DMS 273 treated with DMSO at 0.1 percent for 48 hours (cell line): ENCODE results near the gene ASAP2.

Experiments
- DNase-seq: peaks from one replicate; lab custom pipeline; 2025; lab: John Stamatoyannopoulos, UW

ASAP2 gene

GRCh38 chr2:9205963-9206948 lies at the start of gene ASAP2:
TSS of gene ASAP2 (plus strand) at chr2:9206812. CDS start at chr2:9207105, 293 bp downstream.
- DNase-seq, result peak; percentile 32

DNA sequence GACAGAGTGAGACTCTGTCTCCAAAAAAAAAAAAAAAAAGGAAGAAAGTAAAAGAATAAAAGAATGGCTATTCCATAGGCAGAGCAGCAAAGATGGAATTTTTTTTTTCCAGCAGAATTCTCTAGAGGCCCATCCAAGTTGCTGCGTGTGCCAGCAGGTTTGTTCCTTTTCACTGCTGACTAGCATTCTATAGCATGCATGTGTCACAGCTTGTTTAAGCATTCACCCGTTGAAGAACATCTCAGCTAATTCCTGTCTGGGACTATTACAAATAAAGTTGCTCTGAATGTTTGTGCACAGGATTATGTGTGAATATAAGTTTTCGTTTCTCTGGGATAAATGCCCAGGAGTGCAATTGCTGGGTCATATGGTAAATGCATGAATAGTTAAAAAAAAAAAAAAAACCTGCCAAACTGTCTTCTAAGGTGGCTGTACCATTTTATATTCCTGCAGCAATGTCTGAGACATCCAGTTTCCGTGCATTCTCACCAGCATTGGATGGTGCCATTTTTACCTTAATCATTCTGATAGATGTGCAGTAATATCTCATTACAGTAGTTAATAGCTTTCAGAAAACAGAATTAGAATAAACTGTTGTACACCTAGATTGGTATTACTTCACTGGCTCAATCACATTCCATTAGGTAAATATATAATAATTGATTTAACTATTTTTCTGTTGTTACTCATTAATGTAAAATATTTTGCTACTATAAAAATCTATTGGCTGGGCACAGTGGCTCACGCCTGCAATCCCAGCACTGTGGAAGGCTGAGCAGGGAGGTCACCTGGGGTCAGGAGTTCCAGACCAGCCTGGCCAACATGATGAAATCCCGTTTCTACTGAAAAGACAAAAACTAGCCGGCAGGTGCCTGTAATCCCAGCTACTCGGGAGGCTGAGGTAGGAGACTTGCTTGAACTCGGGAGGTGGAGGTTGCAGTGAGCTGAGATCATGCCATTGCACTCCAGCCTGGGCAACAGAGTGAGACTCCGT lies 47.5 kb upstream of the ASAP2 start:
- DNase-seq, result no peak

GRCh38 chr2:9160732-9161131 lies 45.9 kb upstream of the ASAP2 start:
- DNase-seq, result no peak

DNA sequence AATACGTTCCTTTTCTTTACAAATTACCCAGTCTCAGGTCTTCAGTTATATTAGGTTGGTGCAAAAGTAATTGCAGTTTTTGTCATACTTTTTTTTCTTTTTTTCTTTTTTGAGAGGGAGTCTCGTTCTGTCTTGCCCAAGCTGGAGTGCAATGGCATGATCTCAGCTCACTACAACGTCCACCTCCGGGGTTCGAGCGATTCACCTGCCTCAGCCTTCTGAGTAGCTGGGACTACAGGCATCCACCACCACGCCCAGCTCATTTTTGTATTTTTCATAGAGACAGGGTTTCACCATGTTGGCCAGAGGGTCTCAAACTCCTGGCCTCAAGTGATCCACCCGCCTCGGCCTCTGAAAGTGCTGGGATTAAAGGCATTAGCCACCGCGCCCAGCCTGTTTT lies 43.8 kb upstream of the ASAP2 start:
- no peak for DNase-seq

GRCh38 chr2:9163306-9164111 lies 43.1 kb upstream of the ASAP2 start:
- DNase-seq, result no peak

DNA sequence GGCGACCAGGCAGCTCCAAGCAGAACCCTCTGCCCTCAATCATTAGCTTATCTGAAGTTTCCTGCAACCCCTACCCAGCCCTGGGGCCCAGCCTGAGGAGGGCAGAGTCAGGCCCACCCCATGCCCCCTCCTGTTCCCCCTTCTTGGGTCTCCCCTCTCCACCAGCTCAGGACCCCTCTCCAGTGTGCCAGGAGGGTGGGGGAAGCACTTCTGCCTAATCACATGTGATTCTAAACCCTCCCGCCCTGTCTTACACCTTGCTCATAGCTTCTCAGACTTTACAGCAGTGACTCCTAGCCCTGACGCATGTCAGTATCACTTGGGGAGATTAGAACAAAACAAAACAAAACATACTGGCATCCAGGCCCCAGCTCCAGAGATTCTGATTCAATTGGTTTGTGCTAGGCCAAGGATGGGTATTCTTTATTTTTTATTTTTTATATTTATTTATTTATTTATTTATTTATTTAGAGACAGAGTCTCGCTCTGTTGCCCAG lies 42.5 kb upstream of the ASAP2 start:
- DNase-seq, result no peak

- DNase-seq, result no peak
Observed at GRCh38 chr2:9165625-9166024, 41.0 kb upstream of the ASAP2 start.

- no peak for DNase-seq
Observed at GRCh38 chr2:9166579-9167377, 39.8 kb upstream of the ASAP2 start.

DNA sequence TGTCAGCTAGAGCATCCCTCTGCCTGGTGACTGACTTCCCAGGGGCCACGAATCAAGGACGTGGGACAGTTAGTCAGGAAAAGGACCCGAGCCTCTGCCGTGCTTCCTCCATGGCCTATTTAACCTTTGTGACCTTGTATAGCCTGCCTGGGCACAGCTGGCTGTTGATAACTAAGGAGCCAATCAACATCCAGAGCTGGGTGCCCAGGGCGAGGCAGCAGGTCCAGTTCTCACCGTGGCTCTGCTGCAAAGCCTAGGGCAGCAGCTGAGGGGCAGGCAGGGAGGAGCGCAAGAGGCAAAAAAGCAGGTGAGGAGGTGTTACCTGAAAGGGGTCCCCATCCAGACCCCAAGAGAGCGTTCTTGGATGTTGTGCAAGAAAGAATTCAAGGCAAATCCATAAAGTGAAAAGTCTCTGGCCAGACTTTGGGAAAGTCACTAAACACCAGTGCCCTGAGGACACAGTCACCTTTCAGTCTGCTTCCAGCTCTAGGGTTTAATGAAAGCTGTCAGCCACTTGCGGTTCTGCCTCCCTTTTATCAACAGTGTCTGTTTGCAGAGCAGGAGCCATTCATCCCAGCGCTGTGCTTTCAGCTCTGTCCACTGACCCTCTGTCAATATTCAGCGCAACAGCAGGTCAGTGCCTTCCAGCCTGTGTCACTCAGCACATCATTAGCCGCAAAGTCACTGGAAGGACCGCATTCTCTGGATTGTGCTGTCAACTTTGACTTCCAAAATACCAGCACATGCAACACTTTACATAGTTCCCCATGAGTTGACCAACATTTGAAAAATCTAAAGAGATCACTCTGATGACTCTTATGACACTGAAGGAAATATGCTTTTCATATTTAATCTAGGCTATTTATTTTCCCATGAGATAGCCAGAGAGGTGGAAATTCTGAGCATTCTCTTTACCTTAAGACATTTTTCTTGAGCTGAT lies 38.6 kb upstream of the ASAP2 start:
- DNase-seq, result no peak

- DNase-seq, result no peak
Observed at GRCh38 chr2:9168821-9169221, 37.8 kb upstream of the ASAP2 start.

GRCh38 chr2:9169349-9170107 lies 37.1 kb upstream of the ASAP2 start:
- DNase-seq, result no peak

DNA sequence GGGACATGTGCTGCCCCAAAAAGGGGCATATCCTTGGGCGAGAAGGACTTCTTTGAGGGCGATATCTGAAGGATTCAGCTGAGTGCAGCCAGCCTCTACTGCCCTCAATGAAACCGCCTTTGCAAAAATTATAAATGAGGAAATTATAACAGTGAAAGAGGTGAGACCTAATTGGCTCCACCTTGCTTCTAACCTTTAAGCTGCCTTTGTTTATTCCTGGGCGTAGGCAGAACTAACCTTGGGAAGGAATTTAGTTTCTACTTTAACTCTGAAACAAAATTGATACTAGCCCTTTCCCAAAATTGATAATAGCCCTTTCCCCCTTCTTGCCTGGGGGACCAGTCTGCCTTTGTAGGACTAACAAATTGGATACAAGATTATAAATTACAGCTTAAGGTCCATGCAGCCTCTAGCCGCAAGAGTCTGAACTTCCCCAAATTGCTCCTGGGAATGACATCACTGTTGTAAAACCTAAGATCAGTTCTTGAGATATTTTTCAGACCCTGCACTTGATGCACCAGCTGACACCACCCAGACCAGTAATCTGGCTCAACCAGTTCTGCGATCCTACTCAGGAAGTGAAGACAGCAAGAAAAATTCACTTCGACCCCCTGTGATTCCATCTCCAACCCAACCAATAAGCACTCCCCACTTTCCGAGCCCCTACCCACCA lies 36.0 kb upstream of the ASAP2 start:
- DNase-seq, result no peak

DNA sequence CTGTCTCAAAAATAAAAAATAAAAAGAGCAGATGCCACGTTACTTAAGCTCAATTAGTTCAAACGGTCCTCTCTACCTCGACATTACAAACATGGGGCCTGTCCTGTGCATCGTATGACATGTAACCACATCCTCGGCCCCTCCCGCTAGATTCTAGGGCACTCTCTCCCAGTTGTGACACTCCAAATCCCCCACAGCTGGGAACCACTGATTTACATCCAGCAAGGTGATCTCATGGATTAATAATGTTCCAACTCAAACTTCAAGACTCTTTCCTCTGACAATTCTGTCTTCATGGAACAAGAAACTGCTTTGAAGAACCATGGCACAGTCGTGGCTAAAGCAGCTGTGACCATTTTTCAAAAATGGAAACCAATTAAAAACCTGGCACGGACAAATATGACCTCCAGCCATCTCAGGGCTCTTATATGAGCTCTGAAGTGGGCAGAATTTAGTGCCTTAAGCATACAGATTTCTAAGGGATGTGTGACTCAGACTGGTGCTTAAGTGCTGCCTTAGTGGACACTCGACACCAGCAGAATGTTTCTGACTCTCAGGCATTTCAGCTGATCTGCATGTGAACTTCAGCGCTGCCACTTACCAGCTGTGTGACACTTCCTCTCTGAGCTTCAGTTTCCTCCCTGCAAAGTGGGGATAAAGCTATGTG lies 31.7 kb upstream of the ASAP2 start:
- no peak for DNase-seq

GRCh38 chr2:9178110-9178903 lies 28.3 kb upstream of the ASAP2 start:
- DNase-seq, result no peak

DNA sequence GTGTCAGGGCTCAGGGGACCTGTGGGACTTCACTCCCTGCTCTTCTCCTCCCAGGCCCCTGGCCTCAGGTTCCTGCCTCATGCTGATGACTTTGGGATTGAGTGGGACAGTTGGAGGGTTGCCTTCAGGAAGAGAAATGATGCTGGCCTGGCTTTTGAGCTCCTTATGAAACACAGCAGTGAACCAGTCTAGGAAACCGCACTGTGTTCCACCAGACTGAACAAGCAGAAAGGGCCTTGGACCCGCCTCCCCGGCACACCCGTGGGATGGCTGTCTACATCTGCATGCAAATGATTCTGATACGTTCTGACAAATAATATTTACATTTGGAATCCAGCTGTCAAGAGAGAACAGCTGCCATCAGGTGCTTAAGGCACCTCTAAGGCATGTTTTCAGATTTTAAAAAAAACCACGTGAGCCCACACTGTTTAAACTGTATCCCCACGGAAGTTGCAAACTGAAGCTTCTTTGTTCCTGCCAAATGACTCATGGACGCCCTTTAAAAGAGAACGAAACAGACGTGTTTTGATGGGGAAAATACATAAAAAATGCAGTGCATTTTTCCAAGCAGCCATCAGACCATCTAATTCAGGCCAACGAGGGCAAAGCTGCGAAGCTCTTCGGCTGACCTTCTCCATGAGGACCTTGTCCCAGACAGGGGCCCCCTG lies 27.6 kb upstream of the ASAP2 start:
- no peak for DNase-seq

DNA sequence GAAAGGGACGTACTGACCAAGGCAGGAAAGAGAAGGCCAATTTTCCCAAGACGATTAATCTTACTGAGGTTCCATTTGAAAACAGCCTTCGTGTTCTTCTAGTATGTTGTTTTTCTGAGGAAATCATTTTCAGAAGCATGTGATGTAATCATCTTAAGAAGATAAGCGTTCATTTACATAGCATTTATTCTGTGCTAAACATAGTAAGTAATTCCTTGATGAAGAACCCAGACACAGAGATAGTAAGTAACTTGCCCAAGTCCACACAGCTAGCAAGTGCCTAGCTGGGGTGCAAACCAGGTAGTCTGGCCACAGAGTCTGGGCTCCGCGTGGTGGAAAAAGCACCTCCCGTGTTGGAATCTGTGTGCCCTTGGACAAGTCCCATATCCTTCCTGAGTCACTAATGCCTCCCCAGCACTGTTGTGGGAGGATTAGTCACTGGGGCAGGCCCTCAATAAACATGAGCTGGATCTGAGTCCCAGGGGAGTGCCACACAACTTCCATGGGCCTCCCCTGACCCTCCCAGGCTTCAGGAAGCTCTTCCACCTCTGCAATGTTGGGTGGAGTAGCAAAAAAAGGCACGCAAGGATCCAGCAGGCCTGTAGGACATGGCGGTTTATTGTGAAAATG lies 26.9 kb upstream of the ASAP2 start:
- no peak for DNase-seq
